ENCODE results near the gene PTPRM. TPM values are rescaled to one million over a fixed set of nuclear protein-coding genes. Genes with fewer than 3 reads are reported as not detected.
A peak's percentile ranks its signal among the peaks of the same experiment; 100 is the strongest.

The PTPRM gene
- total RNA-seq, 1 donor from 2014 or later = 71.3 TPM

DNA sequence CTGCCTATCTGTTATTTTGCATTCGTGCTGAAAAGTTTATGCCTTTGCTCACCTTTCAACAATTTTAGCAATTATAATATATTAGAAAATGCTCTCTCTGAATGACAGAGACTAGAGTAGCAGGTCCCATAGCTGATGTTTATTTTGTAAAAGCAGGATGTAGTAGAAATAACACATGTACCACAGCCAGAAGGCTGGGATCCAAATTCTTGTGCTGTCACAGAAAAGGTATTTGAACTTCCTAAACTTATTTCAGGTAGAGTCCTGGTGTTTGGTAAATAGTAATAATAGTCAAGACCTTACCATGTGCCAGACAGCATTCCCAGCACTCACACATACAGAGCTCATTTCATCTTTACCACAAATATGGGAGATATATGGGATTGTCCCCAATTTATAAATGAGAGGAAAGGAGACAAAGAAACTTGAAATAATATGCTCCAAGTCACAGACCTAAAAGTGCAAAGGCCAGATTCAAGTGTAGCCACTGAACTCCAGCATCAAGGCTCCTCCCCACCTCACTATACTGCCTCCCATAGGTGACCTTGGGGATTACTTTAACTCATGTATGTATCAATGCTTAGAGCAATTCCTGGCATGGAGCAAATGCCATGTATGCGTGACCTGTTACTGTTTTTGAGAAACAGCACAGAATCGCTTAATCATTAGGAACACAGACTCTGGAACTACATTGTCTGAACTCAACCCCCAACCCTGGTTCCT lies 757.4 kb downstream of the PTPRM start:
- H3K36me3 Mint-ChIP-seq = peaks cover 19% of the 10 kb centered on the region
- peaks cover 12% of the 10 kb centered on the region for H3K9me3 Mint-ChIP-seq
- TF ChIP-seq, protein P1, sequence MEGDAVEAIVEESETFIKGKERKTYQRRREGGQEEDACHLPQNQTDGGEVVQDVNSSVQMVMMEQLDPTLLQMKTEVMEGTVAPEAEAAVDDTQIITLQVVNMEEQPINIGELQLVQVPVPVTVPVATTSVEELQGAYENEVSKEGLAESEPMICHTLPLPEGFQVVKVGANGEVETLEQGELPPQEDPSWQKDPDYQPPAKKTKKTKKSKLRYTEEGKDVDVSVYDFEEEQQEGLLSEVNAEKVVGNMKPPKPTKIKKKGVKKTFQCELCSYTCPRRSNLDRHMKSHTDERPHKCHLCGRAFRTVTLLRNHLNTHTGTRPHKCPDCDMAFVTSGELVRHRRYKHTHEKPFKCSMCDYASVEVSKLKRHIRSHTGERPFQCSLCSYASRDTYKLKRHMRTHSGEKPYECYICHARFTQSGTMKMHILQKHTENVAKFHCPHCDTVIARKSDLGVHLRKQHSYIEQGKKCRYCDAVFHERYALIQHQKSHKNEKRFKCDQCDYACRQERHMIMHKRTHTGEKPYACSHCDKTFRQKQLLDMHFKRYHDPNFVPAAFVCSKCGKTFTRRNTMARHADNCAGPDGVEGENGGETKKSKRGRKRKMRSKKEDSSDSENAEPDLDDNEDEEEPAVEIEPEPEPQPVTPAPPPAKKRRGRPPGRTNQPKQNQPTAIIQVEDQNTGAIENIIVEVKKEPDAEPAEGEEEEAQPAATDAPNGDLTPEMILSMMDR (IDR thresholded peaks at IDR 0.05; ENCODE audit: unreplicated experiment) = no peak
- H3K4me3 Mint-ChIP-seq = no peak overlapping the region
- H3K27me3 Mint-ChIP-seq (ENCODE audit: low read depth) = no peaks in the 10 kb centered on the region
- H3K4me1 Mint-ChIP-seq = peaks cover 27% of the 10 kb centered on the region
- no peak for DNase-seq (ENCODE audit: low spot score in 2 of 2, unreplicated experiment in 2 of 2)
- no peak overlapping the region for H3K27ac Mint-ChIP-seq

DNA sequence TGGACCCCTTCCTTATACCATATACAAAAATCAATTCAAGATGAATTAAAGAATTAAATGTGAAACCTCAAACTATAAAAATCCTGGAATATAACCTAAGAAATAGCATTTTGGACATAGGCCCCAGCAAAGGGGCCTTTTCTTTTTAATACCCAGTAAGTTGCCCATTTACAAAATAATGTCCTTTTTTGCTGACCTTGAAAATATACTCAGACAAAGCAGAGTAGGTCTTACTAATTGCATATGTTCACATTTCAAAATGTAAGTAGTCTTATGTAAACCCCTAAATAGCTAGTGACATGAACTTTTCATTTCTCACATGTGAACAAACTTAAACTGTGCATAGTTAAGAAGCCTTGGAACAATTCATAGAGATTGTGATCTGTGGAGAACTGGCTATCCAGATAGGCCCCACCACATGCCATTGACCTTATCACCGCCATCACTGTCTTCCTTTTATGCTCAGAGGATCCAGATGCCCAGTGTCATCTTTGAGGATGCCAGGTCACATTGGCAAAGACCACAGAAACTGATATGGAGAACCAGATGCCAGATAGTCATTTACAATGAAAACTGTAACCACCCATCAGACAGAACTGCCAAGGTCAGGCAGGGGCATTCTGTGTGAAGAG lies 759.8 kb downstream of the PTPRM start:
- H3K4me1 Mint-ChIP-seq = peaks cover 35% of the 10 kb centered on the region
- TF ChIP-seq, protein P1 (IDR thresholded peaks at IDR 0.05; ENCODE audit: unreplicated experiment) = no peak
- no peak for DNase-seq (ENCODE audit: low spot score in 2 of 2, unreplicated experiment in 2 of 2)
- peaks cover 13% of the 10 kb centered on the region for H3K36me3 Mint-ChIP-seq
- H3K9me3 Mint-ChIP-seq = peaks cover 12% of the 10 kb centered on the region
- no peak overlapping the region for H3K4me3 Mint-ChIP-seq
- H3K27me3 Mint-ChIP-seq (ENCODE audit: low read depth) = no peaks in the 10 kb centered on the region
- H3K27ac Mint-ChIP-seq = peak overlapping the region; percentile 88

DNA sequence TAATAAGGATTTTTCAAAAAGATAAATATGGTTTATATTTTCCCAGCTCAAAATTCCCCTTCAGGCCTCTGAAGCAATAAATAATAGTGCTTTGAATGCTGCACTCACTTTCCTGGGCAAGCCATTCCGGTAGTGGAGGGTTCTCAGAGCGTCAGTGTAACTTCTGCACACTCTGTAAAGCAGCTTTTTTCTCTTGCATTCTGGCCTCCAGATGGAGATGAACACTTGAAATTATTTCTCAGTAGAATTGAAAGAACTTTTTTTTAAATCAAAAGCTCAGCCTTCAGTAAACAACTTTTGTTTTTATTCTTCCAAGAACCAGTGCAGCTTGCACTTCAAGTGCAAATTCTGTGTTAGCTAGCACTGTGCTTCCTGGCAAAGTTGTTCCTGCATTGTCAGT lies 761.0 kb downstream of the PTPRM start:
- peaks cover 12% of the 10 kb centered on the region for H3K9me3 Mint-ChIP-seq
- DNase-seq (ENCODE audit: low spot score in 2 of 2, unreplicated experiment in 2 of 2) = no peak
- peaks cover 35% of the 10 kb centered on the region for H3K4me1 Mint-ChIP-seq
- H3K27me3 Mint-ChIP-seq (ENCODE audit: low read depth) = no peaks in the 10 kb centered on the region
- TF ChIP-seq, protein P1 (IDR thresholded peaks at IDR 0.05; ENCODE audit: unreplicated experiment) = no peak
- H3K27ac Mint-ChIP-seq = peak overlapping the region; percentile 88
- H3K36me3 Mint-ChIP-seq = peaks cover 13% of the 10 kb centered on the region
- H3K4me3 Mint-ChIP-seq = no peak overlapping the region

DNA sequence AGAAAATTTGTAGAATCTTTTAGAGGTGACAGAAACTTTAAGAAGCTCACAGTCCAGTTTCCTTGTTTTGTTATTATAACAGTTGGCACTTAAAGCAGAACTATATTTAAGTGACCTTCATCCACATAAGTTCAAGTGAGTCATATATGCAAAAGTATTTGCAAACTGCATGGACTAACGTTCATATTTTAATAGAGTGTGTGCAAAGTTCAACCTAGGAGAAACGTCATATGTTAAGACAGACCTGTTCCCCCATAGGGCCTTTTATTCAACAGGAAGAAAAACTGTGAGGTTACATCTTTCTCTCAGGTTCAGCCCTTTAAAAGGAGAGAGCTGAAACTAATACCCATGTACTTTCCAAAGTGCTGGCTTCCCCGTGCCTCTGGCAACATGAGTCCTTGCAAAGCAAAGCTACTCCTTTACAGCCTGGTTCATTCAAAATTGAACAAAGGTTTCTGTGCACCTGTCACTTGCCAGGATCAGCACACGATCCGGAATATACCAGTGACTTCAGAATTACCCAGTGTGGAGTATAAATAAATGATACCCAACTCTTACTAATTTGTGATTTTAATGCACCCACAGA lies 762.2 kb downstream of the PTPRM start:
- Mint-ChIP-seq H3K27me3 (ENCODE audit: low read depth) (no peaks in the 10 kb centered on the region), H3K4me1 (peaks cover 35% of the 10 kb centered on the region), H3K27ac (peak overlapping the region; percentile 88), H3K36me3 (peaks cover 13% of the 10 kb centered on the region), H3K9me3 (peaks cover 12% of the 10 kb centered on the region), H3K4me3 (no peak overlapping the region)
- TF ChIP-seq, protein P1 (IDR thresholded peaks at IDR 0.05; ENCODE audit: unreplicated experiment) = no peak
- no peak for DNase-seq (ENCODE audit: low spot score in 2 of 2, unreplicated experiment in 2 of 2)

DNA sequence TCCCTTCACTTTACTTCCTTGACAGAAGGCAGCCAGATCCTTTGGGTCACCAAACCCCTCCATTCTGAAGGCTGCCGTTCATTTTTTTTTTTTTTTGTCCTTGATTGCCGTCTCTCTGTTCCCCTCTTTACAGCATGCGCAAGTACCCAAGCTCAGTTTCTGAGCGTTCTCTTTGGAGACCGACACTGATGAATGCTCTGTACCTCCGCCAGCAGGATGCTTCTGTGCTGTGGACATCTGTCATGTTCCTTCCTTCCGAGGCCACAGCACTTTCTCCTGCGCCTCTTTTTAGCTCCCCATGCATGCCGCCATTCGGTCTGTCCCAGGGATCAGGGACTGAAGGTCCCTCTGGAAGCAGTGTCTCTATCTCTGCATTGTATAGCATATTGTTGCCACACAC lies 763.5 kb downstream of the PTPRM start:
- TF ChIP-seq, protein P1 (IDR thresholded peaks at IDR 0.05; ENCODE audit: unreplicated experiment) = no peak
- Mint-ChIP-seq H3K36me3 (peaks cover 8% of the 10 kb centered on the region), H3K27ac (no peak overlapping the region), H3K4me1 (peaks cover 35% of the 10 kb centered on the region), H3K4me3 (no peak overlapping the region), H3K27me3 (ENCODE audit: low read depth) (no peaks in the 10 kb centered on the region), H3K9me3 (peaks cover 6% of the 10 kb centered on the region)
- no peak for DNase-seq (ENCODE audit: low spot score in 2 of 2, unreplicated experiment in 2 of 2)
